ENCODE data around the gene CNTNAP4. TPM values are rescaled to one million over a fixed set of nuclear protein-coding genes. Genes with fewer than 3 reads are reported as not detected.

The CNTNAP4 gene
- polyA plus RNA-seq, 3 donors, result not detected

GRCh38 chr16:76329106-76329505 is 51.9 kb downstream of the CNTNAP4 start:
- no peaks in the 10 kb centered on the region for H3K4me1 Mint-ChIP-seq
- H3K27ac Mint-ChIP-seq, result no peak overlapping the region
- H2AFZ ChIP-seq (ENCODE audit: insufficient read depth, low read depth, low read length, poor library complexity, severe bottlenecking), result no peak overlapping the region
- no peak overlapping the region for H3K4me2 ChIP-seq (replicated peaks; ENCODE audit: extremely low read depth, low read length, poor library complexity, severe bottlenecking)
- TF ChIP-seq CTCF (IDR thresholded peaks at IDR 0.05), result no peak
- no peak overlapping the region for H3K4me3 ChIP-seq (replicated peaks in 1 of 3; ENCODE audit: low read depth in 2 of 3, low read length in 3 of 3)
- H3K9me3 ChIP-seq (replicated peaks in 1 of 2; ENCODE audit: control insufficient read depth in 1 of 2, insufficient read depth in 1 of 2, low read length in 2 of 2), result no peaks in the 10 kb centered on the region
- H3K79me2 ChIP-seq (ENCODE audit: insufficient read depth, low read length), result no peaks in the 10 kb centered on the region
- no peak overlapping the region for H3K27ac ChIP-seq (ENCODE audit: low read depth in 1 of 2, low read length in 2 of 2)
- DNase-seq, result no peak
- no CpG with 5 or more reads among the region's 1 CpG for WGBS (ENCODE audit: insufficient coverage)
- no peak overlapping the region for H3K4me3 Mint-ChIP-seq
- H3K27me3 ChIP-seq (ENCODE audit: control insufficient read depth in 2 of 2, insufficient read depth in 2 of 2, low read length in 2 of 2), result no peaks in the 10 kb centered on the region
- intact Hi-C loops (cut with micrococcal nuclease), result no loop called here
- H3K36me3 ChIP-seq (replicated peaks in 1 of 2; ENCODE audit: control insufficient read depth in 1 of 2, insufficient read depth in 2 of 2, low read length in 2 of 2), result no peaks in the 10 kb centered on the region
- H3K9me3 Mint-ChIP-seq, result peaks cover 0 to 3% (median 1%) of the 10 kb centered on the region in 7 donors
- no peak overlapping the region for H3K9ac ChIP-seq (ENCODE audit: insufficient read depth, low read length, poor library complexity, severe bottlenecking)
- H3K36me3 Mint-ChIP-seq, result no peaks in the 10 kb centered on the region
- H4K20me1 ChIP-seq (ENCODE audit: insufficient read depth, low read length), result no peaks in the 10 kb centered on the region
- H3K4me1 ChIP-seq (ENCODE audit: control insufficient read depth in 1 of 2, insufficient read depth in 2 of 2, low read length in 2 of 2), result no peaks in the 10 kb centered on the region
- H3K27me3 Mint-ChIP-seq (ENCODE audit: low read depth in 3 of 3), result no peaks in the 10 kb centered on the region

- Mint-ChIP-seq H3K9me3 (peaks cover 0 to 9% (median 8%) of the 10 kb centered on the region in 7 donors), H3K4me3 (no peak overlapping the region), H3K36me3 (no peaks in the 10 kb centered on the region), H3K4me1 (no peaks in the 10 kb centered on the region), H3K27me3 (ENCODE audit: low read depth in 3 of 3) (peaks cover 1 to 2% (median 2%) of the 10 kb centered on the region in 3 donors), H3K27ac (no peak overlapping the region)
- TF ChIP-seq CTCF (IDR thresholded peaks at IDR 0.05), result no peak
- H3K36me3 ChIP-seq (replicated peaks in 1 of 2; ENCODE audit: control insufficient read depth in 1 of 2, insufficient read depth in 2 of 2, low read length in 2 of 2), result no peaks in the 10 kb centered on the region
- H3K27ac ChIP-seq (ENCODE audit: low read depth in 1 of 2, low read length in 2 of 2), result no peak overlapping the region
- no peak overlapping the region for H2AFZ ChIP-seq (ENCODE audit: insufficient read depth, low read depth, low read length, poor library complexity, severe bottlenecking)
- no peaks in the 10 kb centered on the region for H4K20me1 ChIP-seq (ENCODE audit: insufficient read depth, low read length)
- H3K4me2 ChIP-seq (replicated peaks; ENCODE audit: extremely low read depth, low read length, poor library complexity, severe bottlenecking), result no peak overlapping the region
- 100% methylated on average over 2 of the region's 3 CpGs for WGBS (ENCODE audit: insufficient coverage)
- intact Hi-C loops (cut with micrococcal nuclease), result no loop called here
- H3K9ac ChIP-seq (ENCODE audit: insufficient read depth, low read length, poor library complexity, severe bottlenecking), result no peak overlapping the region
- no peak for DNase-seq
- no peaks in the 10 kb centered on the region for H3K79me2 ChIP-seq (ENCODE audit: insufficient read depth, low read length)
- no peak overlapping the region for H3K4me3 ChIP-seq (replicated peaks in 1 of 3; ENCODE audit: low read depth in 2 of 3, low read length in 3 of 3)
- H3K9me3 ChIP-seq (replicated peaks in 1 of 2; ENCODE audit: control insufficient read depth in 1 of 2, insufficient read depth in 1 of 2, low read length in 2 of 2), result peaks cover 4 to 9% of the 10 kb centered on the region in 2 donors
- H3K27me3 ChIP-seq (ENCODE audit: control insufficient read depth in 2 of 2, insufficient read depth in 2 of 2, low read length in 2 of 2), result no peaks in the 10 kb centered on the region
- no peaks in the 10 kb centered on the region for H3K4me1 ChIP-seq (ENCODE audit: control insufficient read depth in 1 of 2, insufficient read depth in 2 of 2, low read length in 2 of 2)
These were observed 58.2 kb downstream of the CNTNAP4 start for GRCh38 chr16:76335180-76335974.

All from CD14-positive monocyte (primary cell).